GM23338 (cell line): Measurements from ENCODE around the gene ST8SIA2. TPM values are rescaled to one million over a fixed set of nuclear protein-coding genes. Genes with fewer than 3 reads are reported as not detected.

ENCODE experiments used
- ATAC-seq: fragments of 200-7000 bp; cut with Tn5 transposase; 3 replicates; pipeline ENCODE4 v1.9.1; 2020
- DNase-seq: peaks from one replicate; pipeline ENCODE4 v3.0.0-alpha.2; 2015; ENCODE audit warnings: low spot score
- H2AFZ ChIP-seq: fragments of 200-600 bp; sonication (generic); 2 replicates; pipeline ENCODE4 v1.8.0; 2016; ENCODE audit warnings: antibody characterized with exemption, mild to moderate bottlenecking, moderate library complexity
- H3F3A ChIP-seq: fragments of 200-600 bp; sonication (generic); replicated peaks from 2 replicates; pipeline ENCODE4 v1.8.0; 2017; ENCODE audit warnings: antibody characterized with exemption, mixed run types, low read depth
- H3K27ac ChIP-seq: fragments of 200-600 bp; sonication (generic); 2 replicates; pipeline ENCODE4 v1.6.1; 2016; ENCODE audit warnings: low read depth
- H3K27me3 ChIP-seq: fragments of 200-600 bp; sonication (generic); 2 replicates; pipeline ENCODE4 v1.8.0; 2016; ENCODE audit warnings: mild to moderate bottlenecking, mixed run types, moderate library complexity; ENCODE audit not compliant: insufficient read depth
- H3K36me3 ChIP-seq: fragments of 200-600 bp; sonication (generic); 2 replicates; pipeline ENCODE4 v1.8.0; 2016; ENCODE audit warnings: mild to moderate bottlenecking; ENCODE audit not compliant: insufficient read depth
- H3K4me1 ChIP-seq: fragments of 200-600 bp; sonication (generic); 2 replicates; pipeline ENCODE4 v1.8.0; 2016; ENCODE audit warnings: mild to moderate bottlenecking, moderate library complexity; ENCODE audit not compliant: insufficient read depth
- H3K4me2 ChIP-seq: fragments of 200-600 bp; sonication (generic); 2 replicates; pipeline ENCODE4 v1.7.1; 2017; ENCODE audit warnings: mixed run types
- H3K4me3 ChIP-seq: fragments of 200-600 bp; sonication (generic); 2 replicates; pipeline ENCODE4 v1.6.1; 2016; ENCODE audit warnings: mixed run types
- H3K79me2 ChIP-seq: fragments of 200-600 bp; sonication (generic); replicated peaks from 2 replicates; pipeline ENCODE4 v1.8.0; 2017; ENCODE audit warnings: mild to moderate bottlenecking; ENCODE audit not compliant: insufficient read depth
- H3K9me2 ChIP-seq: fragments of 200-600 bp; sonication (generic); 2 replicates; pipeline ENCODE4 v1.8.0; 2017; ENCODE audit not compliant: insufficient read depth
- H4K20me1 ChIP-seq: fragments of 200-600 bp; sonication (generic); replicated peaks from 2 replicates; pipeline ENCODE4 v1.8.0; 2017; ENCODE audit warnings: mild to moderate bottlenecking; ENCODE audit not compliant: insufficient read depth
- H3K27ac Mint-ChIP-seq: 2 replicates; pipeline ENCODE4 v1.8.0; 2020; ENCODE audit warnings: inconsistent platforms, mild to moderate bottlenecking, moderate library complexity, mixed read lengths
- H3K27me3 Mint-ChIP-seq: 3 replicates; pipeline ENCODE4 v1.8.0; 2022; ENCODE audit warnings: low read depth, mild to moderate bottlenecking, moderate library complexity, mixed read lengths, inconsistent platforms; ENCODE audit not compliant: insufficient read depth, poor library complexity
- H3K36me3 Mint-ChIP-seq: 3 replicates; pipeline ENCODE4 v1.8.0; 2021; ENCODE audit warnings: low read depth, mild to moderate bottlenecking, inconsistent platforms, moderate library complexity, mixed read lengths
- H3K4me1 Mint-ChIP-seq: 3 replicates; pipeline ENCODE4 v1.8.0; 2020; ENCODE audit warnings: mild to moderate bottlenecking, inconsistent platforms, mixed read lengths
- H3K4me3 Mint-ChIP-seq: 3 replicates; pipeline ENCODE4 v1.8.0; 2021; ENCODE audit warnings: moderate library complexity, mild to moderate bottlenecking, inconsistent platforms, mixed read lengths
- H3K9me3 Mint-ChIP-seq: 3 replicates; pipeline ENCODE4 v1.8.0; 2020; ENCODE audit warnings: moderate library complexity, mild to moderate bottlenecking, inconsistent platforms, mixed read lengths
- CREB1 ChIP-seq: fragments of 250-450 bp; sonication (Bioruptor Pico); IDR thresholded peaks from 2 replicates; pipeline ENCODE4 v1.5.0; 2020; ENCODE audit warnings: low read depth, mild to moderate bottlenecking, moderate library complexity
- CTCF ChIP-seq, 2 experiments: fragments of 200-600 bp in 1 of 2; sonication (generic) in 1 of 2; conservative IDR thresholded peaks; 2 replicates each; pipeline versions ENCODE4 v1.5.1 to v1.6.1; 2016 to 2017; ENCODE audit warnings: antibody characterized with exemption in 2 of 2, low read depth in 2 of 2, mild to moderate bottlenecking in 2 of 2, moderate library complexity in 1 of 2
- ETS1 ChIP-seq: IDR thresholded peaks from 2 replicates; pipeline ENCODE4 v1.6.1; 2016; ENCODE audit warnings: antibody characterized with exemption
- EZH2 ChIP-seq: fragments of 200-600 bp; sonication (generic); IDR thresholded peaks from one replicate; pipeline ENCODE4 v1.8.0; 2017; ENCODE audit warnings: antibody characterized with exemption, mild to moderate bottlenecking, low read depth; ENCODE audit not compliant: unreplicated experiment
- EZH2phosphoT487 ChIP-seq: fragments of 200-600 bp; sonication (generic); IDR thresholded peaks from one replicate; pipeline ENCODE4 v1.8.1; 2018; ENCODE audit warnings: antibody characterized with exemption; ENCODE audit not compliant: unreplicated experiment
- JUNB ChIP-seq: IDR thresholded peaks from one replicate; pipeline ENCODE4 v1.6.1; 2016; ENCODE audit warnings: antibody characterized with exemption; ENCODE audit not compliant: unreplicated experiment
- NANOG ChIP-seq: IDR thresholded peaks from 2 replicates; pipeline ENCODE4 v1.6.1; 2016; ENCODE audit warnings: antibody characterized with exemption, borderline replicate concordance
- POLR2AphosphoS5 ChIP-seq: IDR thresholded peaks from 2 replicates; pipeline ENCODE4 v1.6.1; 2016; ENCODE audit warnings: antibody characterized with exemption, low read depth
- REST ChIP-seq: IDR thresholded peaks from one replicate; pipeline ENCODE4 v1.6.1; 2018; ENCODE audit warnings: antibody characterized with exemption; ENCODE audit not compliant: unreplicated experiment
- STAT1 ChIP-seq: IDR thresholded peaks from one replicate; pipeline ENCODE4 v1.6.1; 2016; ENCODE audit warnings: antibody characterized with exemption; ENCODE audit not compliant: unreplicated experiment
- ZNF114 ChIP-seq: fragments of 250-450 bp; sonication (Bioruptor Pico); IDR thresholded peaks from 2 replicates; pipeline ENCODE4 v1.5.0; 2020; ENCODE audit warnings: mild to moderate bottlenecking, moderate library complexity
- ZNF331 ChIP-seq: fragments of 250-450 bp; sonication (Bioruptor Pico); IDR thresholded peaks from 2 replicates; pipeline ENCODE4 v1.5.0; 2020; ENCODE audit warnings: low read depth, mild to moderate bottlenecking, moderate library complexity
- ZNF462 ChIP-seq: fragments of 250-450 bp; sonication (Bioruptor Pico); IDR thresholded peaks from 2 replicates; pipeline ENCODE4 v1.5.0; 2020; ENCODE audit warnings: mild to moderate bottlenecking, moderate library complexity
- polyA plus RNA-seq: library from polyadenylated mRNA; unstranded; fragments of >200 nt; fragmentation: Nextera tagmentation; extraction: Ambion mirVana; gene quantifications from 2 replicates; pipeline ENCODE4 v1.2.1, GENCODE V29; 2016
- total RNA-seq: library from RNA; depleted of rRNA; stranded (reverse); fragments of >200 nt; shearing (Covaris generic); gene quantifications from 2 replicates; pipeline ENCODE4 v1.2.3, GENCODE V29; 2014

The ST8SIA2 gene
- total and polyA plus RNA-seq, 2 experiments from 2014 or later = 0.66 to 1.2 TPM

- no peak overlapping the region for H3K4me2 ChIP-seq
- no peaks in the 10 kb centered on the region for H3K9me3 Mint-ChIP-seq
- H3K79me2 ChIP-seq = no peaks in the 10 kb centered on the region
- H3K36me3 ChIP-seq = no peaks in the 10 kb centered on the region
- no peak overlapping the region for H3K27ac Mint-ChIP-seq
- peaks cover 16% of the 10 kb centered on the region for H3K4me1 Mint-ChIP-seq
- no peak for ATAC-seq
- TF ChIP-seq EZH2phosphoT487 (no peak), STAT1 (no peak), POLR2AphosphoS5 (no peak), ZNF462 (CRISPR knock-in tag) (no peak), REST (no peak), CTCF (conservative IDR thresholded peaks at IDR 0.05; ENCODE audit: low read depth in 2 of 2) (no peak), ZNF114 (CRISPR knock-in tag) (no peak), ZNF331 (CRISPR knock-in tag) (no peak), JUNB (no peak), CREB1 (CRISPR knock-in tag) (no peak), EZH2 (no peak), NANOG (no peak), ETS1 (no peak)
- no peaks in the 10 kb centered on the region for H3K36me3 Mint-ChIP-seq
- DNase-seq = no peak
- peaks cover 9% of the 10 kb centered on the region for H3K9me2 ChIP-seq
- H3K27me3 ChIP-seq = no peaks in the 10 kb centered on the region
- no peak overlapping the region for H3K4me3 ChIP-seq
- no peak overlapping the region for H3K4me3 Mint-ChIP-seq
- H3K4me1 ChIP-seq = peaks cover 8% of the 10 kb centered on the region
- H3K27ac ChIP-seq = no peak overlapping the region
- H2AFZ ChIP-seq = no peak overlapping the region
- H3F3A ChIP-seq = no peaks in the 10 kb centered on the region
- peaks cover 4% of the 10 kb centered on the region for H3K27me3 Mint-ChIP-seq
- H4K20me1 ChIP-seq = no peaks in the 10 kb centered on the region
Measured at GRCh38 chr15:92421976-92422375, 28.3 kb downstream of the ST8SIA2 start.
